Neural crest cell (in vitro differentiated cells): ENCODE data around the gene L3MBTL4. TPM values are rescaled to one million over a fixed set of nuclear protein-coding genes. Genes with fewer than 3 reads are reported as not detected.
A peak's percentile ranks its signal among the peaks of the same experiment; 100 is the strongest.
"Not testable (repeated sequence)": the region's sequence is repeated elsewhere in the genome, so short reads cannot be mapped to it uniquely, and the experiment has no call there.

Source experiments
- DNase-seq: peaks from one replicate; pipeline ENCODE4 v3.0.0; 2021; ENCODE audit warnings: low read depth, mixed read lengths, low spot score
- H3K27ac Mint-ChIP-seq: one replicate; pipeline ENCODE4 v1.8.0; 2021; ENCODE audit warnings: mild to moderate bottlenecking, mixed read lengths; ENCODE audit not compliant: unreplicated experiment
- H3K27me3 Mint-ChIP-seq: 2 replicates; pipeline ENCODE4 v1.8.0; 2021; ENCODE audit warnings: low read depth, mild to moderate bottlenecking, mixed read lengths
- H3K36me3 Mint-ChIP-seq: 2 replicates; pipeline ENCODE4 v1.8.0; 2021; ENCODE audit warnings: low read depth, mild to moderate bottlenecking, mixed read lengths
- H3K4me1 Mint-ChIP-seq: 2 replicates; pipeline ENCODE4 v1.8.0; 2021; ENCODE audit warnings: mixed read lengths
- H3K4me3 Mint-ChIP-seq: one replicate; pipeline ENCODE4 v1.8.0; 2021; ENCODE audit warnings: mild to moderate bottlenecking, mixed read lengths
- H3K9me3 Mint-ChIP-seq: 2 replicates; pipeline ENCODE4 v1.8.0; 2021; ENCODE audit warnings: mixed read lengths
- total RNA-seq: library from RNA; stranded (reverse); gene quantifications from 2 replicates; pipeline ENCODE4 v1.2.1, GENCODE V29; 2021
- TF ChIP-seq, protein P1 (sequence below): fragments of 200-600 bp; sonication (generic); conservative IDR thresholded peaks from 2 replicates; pipeline ENCODE4 v1.5.0; 2021; ENCODE audit warnings: antibody characterized with exemption, mild to moderate bottlenecking

Gene L3MBTL4
- total RNA-seq, 1 donor from 2014 or later = 0.65 TPM

- no peaks in the 10 kb centered on the region for H3K36me3 Mint-ChIP-seq
- no peak for DNase-seq
- peak overlapping the region; percentile 91 for H3K27ac Mint-ChIP-seq
- no peaks in the 10 kb centered on the region for H3K4me1 Mint-ChIP-seq
- peaks cover 2% of the 10 kb centered on the region for H3K9me3 Mint-ChIP-seq
- H3K4me3 Mint-ChIP-seq = no peak overlapping the region
- H3K27me3 Mint-ChIP-seq = no peaks in the 10 kb centered on the region
- TF ChIP-seq, protein P1, sequence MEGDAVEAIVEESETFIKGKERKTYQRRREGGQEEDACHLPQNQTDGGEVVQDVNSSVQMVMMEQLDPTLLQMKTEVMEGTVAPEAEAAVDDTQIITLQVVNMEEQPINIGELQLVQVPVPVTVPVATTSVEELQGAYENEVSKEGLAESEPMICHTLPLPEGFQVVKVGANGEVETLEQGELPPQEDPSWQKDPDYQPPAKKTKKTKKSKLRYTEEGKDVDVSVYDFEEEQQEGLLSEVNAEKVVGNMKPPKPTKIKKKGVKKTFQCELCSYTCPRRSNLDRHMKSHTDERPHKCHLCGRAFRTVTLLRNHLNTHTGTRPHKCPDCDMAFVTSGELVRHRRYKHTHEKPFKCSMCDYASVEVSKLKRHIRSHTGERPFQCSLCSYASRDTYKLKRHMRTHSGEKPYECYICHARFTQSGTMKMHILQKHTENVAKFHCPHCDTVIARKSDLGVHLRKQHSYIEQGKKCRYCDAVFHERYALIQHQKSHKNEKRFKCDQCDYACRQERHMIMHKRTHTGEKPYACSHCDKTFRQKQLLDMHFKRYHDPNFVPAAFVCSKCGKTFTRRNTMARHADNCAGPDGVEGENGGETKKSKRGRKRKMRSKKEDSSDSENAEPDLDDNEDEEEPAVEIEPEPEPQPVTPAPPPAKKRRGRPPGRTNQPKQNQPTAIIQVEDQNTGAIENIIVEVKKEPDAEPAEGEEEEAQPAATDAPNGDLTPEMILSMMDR = no peak
Measured at GRCh38 chr18:6145645-6146306, 268.9 kb downstream of the L3MBTL4 start.

GRCh38 chr18:6139007-6139406 is 275.7 kb downstream of the L3MBTL4 start:
- no peak overlapping the region for H3K27ac Mint-ChIP-seq
- TF ChIP-seq, protein P1 = no peak
- H3K4me1 Mint-ChIP-seq = no peaks in the 10 kb centered on the region
- no peak for DNase-seq
- peaks cover 8% of the 10 kb centered on the region for H3K36me3 Mint-ChIP-seq
- no peak overlapping the region for H3K4me3 Mint-ChIP-seq
- H3K9me3 Mint-ChIP-seq = peaks cover 6% of the 10 kb centered on the region
- H3K27me3 Mint-ChIP-seq = no peaks in the 10 kb centered on the region

DNA sequence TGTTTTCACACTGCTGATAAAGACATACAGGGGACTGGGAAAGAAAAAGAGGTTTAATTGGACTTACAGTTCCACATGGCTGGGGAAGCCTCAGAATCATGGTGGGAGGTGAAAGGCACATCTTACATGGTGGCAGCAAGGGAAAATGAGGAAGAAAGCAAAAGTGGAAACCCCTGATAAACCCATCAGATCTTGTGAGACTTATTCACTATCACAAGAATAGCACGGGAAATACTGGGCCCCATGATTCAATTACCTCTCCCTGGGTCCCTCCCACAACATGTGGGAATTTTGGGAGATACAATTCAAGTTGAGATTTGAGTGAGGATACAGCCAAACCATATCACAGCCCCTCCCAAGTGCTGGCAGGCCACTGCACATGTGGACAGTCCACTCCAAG is 278.8 kb downstream of the L3MBTL4 start:
- H3K36me3 Mint-ChIP-seq = peaks cover 11% of the 10 kb centered on the region
- not testable (repeated sequence) for H3K4me1 Mint-ChIP-seq, H3K27me3 Mint-ChIP-seq, H3K9me3 Mint-ChIP-seq, DNase-seq, H3K27ac Mint-ChIP-seq, H3K4me3 Mint-ChIP-seq

DNA sequence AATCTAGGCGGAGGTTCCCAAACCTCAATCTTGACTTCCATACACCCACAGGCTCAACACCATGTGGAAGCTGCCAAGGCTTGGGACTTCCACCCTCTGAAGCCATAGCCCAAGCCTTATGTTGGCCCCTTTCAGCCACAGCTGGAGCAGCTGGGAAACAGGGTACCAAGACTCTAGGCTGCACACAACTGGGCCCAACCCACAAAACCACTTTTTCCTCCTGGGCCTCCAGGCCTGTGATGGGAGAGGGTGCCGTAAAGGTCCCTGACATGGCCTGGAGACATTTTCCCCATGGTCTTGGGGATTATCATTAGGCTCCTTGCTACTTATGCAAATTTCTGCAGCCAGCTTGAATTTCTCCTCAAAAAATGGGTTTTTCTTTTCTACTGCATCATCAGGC is 279.7 kb downstream of the L3MBTL4 start:
- not testable (repeated sequence) for H3K9me3 Mint-ChIP-seq, H3K27ac Mint-ChIP-seq

DNA sequence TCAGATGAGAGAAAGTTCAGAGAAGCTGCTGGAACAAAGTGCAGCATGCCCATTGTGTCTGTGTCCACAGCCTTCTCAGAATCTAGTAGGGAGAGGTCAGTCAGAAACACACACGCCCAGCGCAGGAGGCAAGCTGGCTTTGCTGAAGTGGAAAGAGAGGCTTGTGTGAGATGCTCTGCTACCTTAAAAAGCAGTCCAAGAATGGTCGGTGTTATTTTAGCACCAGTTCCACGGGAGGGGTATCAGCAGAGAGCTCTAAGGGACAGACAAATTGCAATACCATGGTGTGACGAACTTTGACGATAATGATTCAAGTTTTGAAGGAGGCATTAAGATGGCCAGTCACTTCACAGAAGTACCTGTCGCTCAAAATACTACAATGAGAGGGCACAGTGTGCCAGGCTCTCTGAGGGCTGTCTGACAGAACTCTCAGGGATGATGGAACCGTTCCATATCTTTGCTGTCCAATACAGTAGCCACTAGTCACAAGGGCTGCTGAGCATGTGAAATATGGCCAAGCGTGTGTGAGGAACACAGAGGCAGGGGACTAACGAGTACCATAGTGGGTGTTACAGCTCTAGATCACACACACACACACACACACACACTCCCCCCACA is 281.9 kb downstream of the L3MBTL4 start:
- Mint-ChIP-seq H3K9me3 (peaks cover 6% of the 10 kb centered on the region), H3K27ac (no peak overlapping the region), H3K36me3 (peaks cover 11% of the 10 kb centered on the region), H3K4me3 (no peak overlapping the region), H3K27me3 (no peaks in the 10 kb centered on the region), H3K4me1 (no peaks in the 10 kb centered on the region)
- no peak for DNase-seq
- TF ChIP-seq, protein P1 = no peak

More for the DNA sequence above, 279.7 kb downstream of the L3MBTL4 start:
- H3K4me3 Mint-ChIP-seq, H3K4me1 Mint-ChIP-seq, DNase-seq, H3K27me3 Mint-ChIP-seq: not testable (repeated sequence)
- H3K36me3 Mint-ChIP-seq = peaks cover 11% of the 10 kb centered on the region

DNA sequence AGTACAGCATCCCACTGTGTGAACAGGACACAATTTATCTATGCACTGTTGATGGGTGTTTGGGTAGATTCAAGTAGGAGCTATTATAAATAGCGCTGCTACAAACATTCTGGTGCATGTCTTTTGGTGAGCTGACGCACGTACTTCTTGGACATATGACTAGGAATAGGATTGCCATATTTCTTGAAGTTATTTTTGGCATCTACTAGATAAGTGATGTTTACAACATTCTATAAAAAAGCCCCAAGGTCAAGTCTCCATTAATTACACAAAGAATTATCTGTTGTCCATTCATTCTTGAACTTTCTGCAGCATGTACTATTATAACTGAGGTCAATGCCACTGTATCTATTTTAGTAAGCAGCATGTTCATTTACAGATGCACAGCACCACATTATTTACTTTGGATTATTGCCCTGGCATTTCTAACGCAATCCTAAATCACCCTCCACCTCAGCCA is 293.9 kb downstream of the L3MBTL4 start:
- Mint-ChIP-seq H3K4me3 (no peak overlapping the region), H3K27ac (no peak overlapping the region), H3K36me3 (no peaks in the 10 kb centered on the region), H3K9me3 (peaks cover 4% of the 10 kb centered on the region), H3K4me1 (peaks cover 20% of the 10 kb centered on the region), H3K27me3 (no peaks in the 10 kb centered on the region)
- TF ChIP-seq, protein P1 = no peak
- DNase-seq = no peak
